Esophagus squamous epithelium (tissue), 4 donors: ENCODE results near the gene SPEN.

Experiments used
- CTCF ChIP-seq, 6 experiments: fragments of 450-650 bp in 4 of 6; fragments of 200-600 bp in 2 of 6; sonication (generic) in 2 of 6; IDR thresholded peaks; one replicate each; pipeline ENCODE4 v1.5.1; 2016 to 2019; ENCODE audit warnings: antibody characterized with exemption in 6 of 6, mild to moderate bottlenecking in 4 of 6, moderate library complexity in 4 of 6
- POLR2A ChIP-seq, 4 donors: fragments of 450-650 bp; IDR thresholded peaks; one replicate each; pipeline ENCODE4 v1.6.1; 2017; ENCODE audit warnings: antibody characterized with exemption in 4 of 4, mild to moderate bottlenecking in 4 of 4, moderate library complexity in 3 of 4

- TF ChIP-seq CTCF (IDR thresholded peaks at IDR 0.05) (no peak), POLR2A (IDR thresholded peaks at IDR 0.05) (no peak)
These were observed 3.5 kb upstream of the SPEN start for GRCh38 chr1:15843826-15844572.
